Ishikawa (cell line): ENCODE data around the gene ZNF862.

ENCODE experiments used
- CEBPB ChIP-seq: IDR thresholded peaks from 2 replicates; pipeline ENCODE4 v1.6.1; 2012
- CREB1 ChIP-seq: IDR thresholded peaks from 2 replicates; pipeline ENCODE4 v1.6.1; 2012; ENCODE audit warnings: low read depth
- EP300 ChIP-seq: IDR thresholded peaks from 2 replicates; pipeline ENCODE4 v1.6.1; 2012; ENCODE audit warnings: borderline replicate concordance
- FOXM1 ChIP-seq: IDR thresholded peaks from 2 replicates; pipeline ENCODE4 v1.6.1; 2012; ENCODE audit warnings: low read depth, borderline replicate concordance
- MAX ChIP-seq: IDR thresholded peaks from 2 replicates; pipeline ENCODE4 v1.6.1; 2012
- REST ChIP-seq: IDR thresholded peaks from 2 replicates; pipeline ENCODE4 v1.6.1; 2012; ENCODE audit warnings: low read depth, mild to moderate bottlenecking
- TAF1 ChIP-seq: IDR thresholded peaks from 2 replicates; pipeline ENCODE4 v1.6.1; 2012; ENCODE audit warnings: low read depth, mild to moderate bottlenecking

GRCh38 chr7:149880638-149881311 lies 42.6 kb downstream of the ZNF862 start:
- TF ChIP-seq CREB1, result no peak
- TF ChIP-seq MAX, result no peak
- no peak for TF ChIP-seq CEBPB
- no peak for TF ChIP-seq FOXM1
- TF ChIP-seq REST, result no peak
- TF ChIP-seq EP300, result no peak
- no peak for TF ChIP-seq TAF1
